ENCODE data around the gene RRAGB. TPM values are rescaled to one million over a fixed set of nuclear protein-coding genes. Genes with fewer than 3 reads are reported as not detected.

The RRAGB gene
- total RNA-seq, 1 donor: 34.0 TPM

DNA sequence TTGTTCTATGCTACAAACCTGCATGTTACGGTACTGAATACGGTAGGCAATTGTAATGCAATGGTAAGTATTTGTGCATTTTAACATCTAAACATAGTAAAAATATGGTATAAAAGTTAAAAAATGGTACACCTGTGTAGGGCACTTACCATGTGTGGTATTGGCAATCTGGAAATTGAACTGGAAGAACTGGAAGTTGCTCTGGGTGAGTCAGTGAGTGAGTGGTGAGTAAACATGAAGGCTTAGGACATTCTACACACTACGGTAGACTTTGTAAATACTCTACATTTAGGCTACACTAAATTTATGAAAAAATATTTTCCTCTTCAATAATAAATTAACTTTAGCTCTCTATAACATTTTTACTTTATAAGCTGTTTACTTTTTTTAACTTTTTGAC, 78.9 kb downstream of the RRAGB start:
- Histone ChIP-seq H3K9me3 (ENCODE audit: low read depth, low read length) (no peaks in the 10 kb centered on the region), H3K27ac (ENCODE audit: low read depth, low read length) (no peak overlapping the region), H3K4me3 (ENCODE audit: insufficient read depth, low read length) (no peak overlapping the region), H3K4me2 (ENCODE audit: insufficient read depth, low read length) (no peak overlapping the region), H3K79me2 (ENCODE audit: insufficient read depth, low read length) (no peaks in the 10 kb centered on the region), H3K27me3 (ENCODE audit: insufficient read depth, low read length) (no peaks in the 10 kb centered on the region), H2AFZ (ENCODE audit: low read length) (no peak overlapping the region), H4K20me1 (ENCODE audit: insufficient read depth, low read length) (no peaks in the 10 kb centered on the region), H3K4me1 (ENCODE audit: insufficient read depth, low read length) (no peaks in the 10 kb centered on the region), H3K36me3 (ENCODE audit: insufficient read depth, low read length) (no peaks in the 10 kb centered on the region)
- TF ChIP-seq, protein P1, sequence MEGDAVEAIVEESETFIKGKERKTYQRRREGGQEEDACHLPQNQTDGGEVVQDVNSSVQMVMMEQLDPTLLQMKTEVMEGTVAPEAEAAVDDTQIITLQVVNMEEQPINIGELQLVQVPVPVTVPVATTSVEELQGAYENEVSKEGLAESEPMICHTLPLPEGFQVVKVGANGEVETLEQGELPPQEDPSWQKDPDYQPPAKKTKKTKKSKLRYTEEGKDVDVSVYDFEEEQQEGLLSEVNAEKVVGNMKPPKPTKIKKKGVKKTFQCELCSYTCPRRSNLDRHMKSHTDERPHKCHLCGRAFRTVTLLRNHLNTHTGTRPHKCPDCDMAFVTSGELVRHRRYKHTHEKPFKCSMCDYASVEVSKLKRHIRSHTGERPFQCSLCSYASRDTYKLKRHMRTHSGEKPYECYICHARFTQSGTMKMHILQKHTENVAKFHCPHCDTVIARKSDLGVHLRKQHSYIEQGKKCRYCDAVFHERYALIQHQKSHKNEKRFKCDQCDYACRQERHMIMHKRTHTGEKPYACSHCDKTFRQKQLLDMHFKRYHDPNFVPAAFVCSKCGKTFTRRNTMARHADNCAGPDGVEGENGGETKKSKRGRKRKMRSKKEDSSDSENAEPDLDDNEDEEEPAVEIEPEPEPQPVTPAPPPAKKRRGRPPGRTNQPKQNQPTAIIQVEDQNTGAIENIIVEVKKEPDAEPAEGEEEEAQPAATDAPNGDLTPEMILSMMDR (IDR thresholded peaks at IDR 0.05; ENCODE audit: extremely low read depth, low read depth, low read length): no peak
- DNase-seq (ENCODE audit: insufficient read length, low spot score, missing footprints): no peak

DNA sequence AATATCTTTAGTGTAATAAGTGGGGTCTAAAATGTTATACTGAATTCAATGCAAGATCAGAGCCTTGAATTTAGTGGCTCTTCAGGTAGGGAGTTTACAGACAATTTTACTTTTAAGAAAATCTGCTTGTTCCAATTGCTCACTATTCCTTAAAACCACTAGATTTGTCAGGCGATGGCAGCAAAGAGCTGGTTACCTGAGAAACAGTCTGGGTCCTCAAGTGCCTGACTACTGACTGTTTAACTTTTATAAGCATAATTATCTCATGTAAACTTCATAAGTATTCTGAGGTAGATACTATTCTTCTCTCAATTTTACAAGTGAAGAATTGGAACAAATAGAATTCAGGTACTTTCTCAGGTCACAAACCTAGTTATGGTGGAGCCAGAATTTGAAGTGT, 84.3 kb downstream of the RRAGB start:
- Histone ChIP-seq H3K36me3 (ENCODE audit: insufficient read depth, low read length) (no peaks in the 10 kb centered on the region), H3K4me2 (ENCODE audit: insufficient read depth, low read length) (no peak overlapping the region), H3K79me2 (ENCODE audit: insufficient read depth, low read length) (no peaks in the 10 kb centered on the region)

More for the DNA sequence above, 84.3 kb downstream of the RRAGB start:
- Histone ChIP-seq H3K27ac (ENCODE audit: low read depth, low read length) (no peak overlapping the region), H3K27me3 (ENCODE audit: insufficient read depth, low read length) (no peaks in the 10 kb centered on the region), H4K20me1 (ENCODE audit: insufficient read depth, low read length) (no peaks in the 10 kb centered on the region), H2AFZ (ENCODE audit: low read length) (no peak overlapping the region), H3K4me1 (ENCODE audit: insufficient read depth, low read length) (no peaks in the 10 kb centered on the region), H3K4me3 (ENCODE audit: insufficient read depth, low read length) (no peak overlapping the region), H3K9me3 (ENCODE audit: low read depth, low read length) (no peaks in the 10 kb centered on the region)
- TF ChIP-seq, protein P1 (IDR thresholded peaks at IDR 0.05; ENCODE audit: extremely low read depth, low read depth, low read length): no peak
- no peak for DNase-seq (ENCODE audit: insufficient read length, low spot score, missing footprints)

Other genes with a start within 250 kb of the RRAGB start
- gene USP51, start 227.9 kb upstream of the RRAGB start, total RNA-seq: 2.9 and 4.3 TPM in 2 replicates
- gene FOXR2, start 94.3 kb upstream of the RRAGB start, total RNA-seq: not detected in 2 replicates

Data from osteoblast (primary cell).